Stimulated activated effector memory CD8-positive, alpha-beta T cell treated with anti-CD3 and anti-CD28 coated beads, Interleukin-12 subunit alpha, Interleukin-12 subunit beta, amount 100 ng/mL, for 72 hours (primary cell): Measurements from ENCODE around the gene COQ6.
"Not testable (repeated sequence)": the region's sequence is repeated elsewhere in the genome, so short reads cannot be mapped to it uniquely, and the experiment has no call there.

Experiments used
- ATAC-seq: fragments of 150-1000 bp; cut with Tn5 transposase; 2 replicates; pipeline ENCODE4 v1.10.0; 2021
- DNase-seq, 2 donors: peaks; one replicate each; pipeline ENCODE4 v3.0.0; 2021 to 2022; ENCODE audit warnings: low spot score in 2 of 2
- H3K27ac Mint-ChIP-seq: one replicate; pipeline ENCODE4 v1.8.0; 2022; ENCODE audit warnings: mild to moderate bottlenecking, mixed read lengths
- H3K36me3 Mint-ChIP-seq: one replicate; pipeline ENCODE4 v1.8.0; 2022; ENCODE audit warnings: mild to moderate bottlenecking, mixed read lengths
- H3K4me1 Mint-ChIP-seq: one replicate; pipeline ENCODE4 v1.8.0; 2022; ENCODE audit warnings: mixed read lengths
- H3K4me3 Mint-ChIP-seq: one replicate; pipeline ENCODE4 v1.8.0; 2022; ENCODE audit warnings: mild to moderate bottlenecking, mixed read lengths
- H3K9me3 Mint-ChIP-seq: one replicate; pipeline ENCODE4 v1.8.0; 2022; ENCODE audit warnings: mixed read lengths

Gene COQ6

DNA sequence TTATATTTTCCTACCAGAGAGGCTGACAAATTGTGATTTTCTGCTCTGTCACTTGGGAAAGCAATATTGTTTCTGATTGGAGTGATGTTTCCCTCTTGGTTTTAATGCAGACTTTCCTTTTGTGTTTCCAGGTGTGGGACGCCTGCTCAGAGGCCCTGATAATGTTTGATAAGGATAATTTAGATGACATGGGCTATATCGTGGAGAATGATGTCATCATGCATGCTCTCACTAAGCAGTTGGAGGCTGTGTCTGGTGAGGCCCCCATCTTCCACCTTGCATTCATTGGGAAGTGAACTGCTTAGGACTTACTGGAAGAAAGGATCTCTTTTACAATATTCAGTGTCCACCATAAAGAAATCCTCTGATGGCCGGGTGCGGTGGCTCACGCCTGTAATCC lies 5.6 kb downstream of the COQ6 start:
- Mint-ChIP-seq H3K9me3 (no peaks in the 10 kb centered on the region), H3K4me3 (no peak overlapping the region)
- no peak for ATAC-seq

DNA sequence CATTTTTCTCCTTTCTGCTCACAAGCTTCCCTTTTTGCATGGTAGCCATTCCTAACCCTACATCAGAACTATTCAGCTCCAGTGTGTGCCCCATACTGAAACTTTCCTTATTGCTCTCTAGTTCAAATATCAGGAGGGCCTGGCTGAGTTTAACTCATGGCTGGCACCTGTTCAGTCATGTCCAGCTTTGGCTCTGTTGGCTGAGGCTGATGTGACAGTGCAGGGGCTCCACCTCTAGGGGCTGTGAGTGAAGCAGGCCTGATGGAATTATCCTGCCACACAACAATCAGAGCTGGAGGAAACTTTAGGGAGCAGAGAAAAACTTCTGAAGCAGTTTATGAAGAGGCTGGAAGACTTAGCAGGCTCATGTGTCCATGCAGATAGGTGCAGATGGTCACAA lies 8.5 kb downstream of the COQ6 start:
- Mint-ChIP-seq H3K9me3 (no peaks in the 10 kb centered on the region), H3K27ac (peak overlapping the region; percentile 52), H3K4me1 (no peaks in the 10 kb centered on the region), H3K36me3 (peaks cover 98% of the 10 kb centered on the region), H3K4me3 (no peak overlapping the region)
- DNase-seq (no peak), ATAC-seq (no peak)

More for the DNA sequence above, 5.6 kb downstream of the COQ6 start:
- Mint-ChIP-seq H3K36me3 (peaks cover 83% of the 10 kb centered on the region), H3K27ac (no peak overlapping the region), H3K4me1 (peaks cover 9% of the 10 kb centered on the region)
- no peak for DNase-seq

DNA sequence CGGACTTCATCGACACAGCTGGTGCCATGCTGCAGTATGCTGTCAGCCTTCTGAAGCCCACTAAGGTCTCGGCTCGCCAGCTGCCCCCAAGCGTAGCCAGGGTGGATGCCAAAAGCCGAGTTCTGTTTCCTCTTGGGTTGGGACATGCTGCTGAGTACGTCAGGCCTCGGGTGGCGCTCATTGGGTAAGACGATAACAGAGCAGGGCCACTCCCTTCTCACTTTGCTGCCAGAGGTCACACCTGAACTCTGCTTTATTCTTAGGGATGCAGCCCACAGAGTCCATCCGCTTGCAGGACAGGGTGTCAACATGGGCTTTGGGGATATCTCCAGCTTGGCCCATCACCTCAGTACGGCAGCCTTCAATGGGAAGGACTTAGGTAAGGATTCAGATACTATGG lies 11.1 kb downstream of the COQ6 start:
- Mint-ChIP-seq H3K9me3 (no peaks in the 10 kb centered on the region), H3K4me1 (no peaks in the 10 kb centered on the region), H3K27ac (peak overlapping the region; percentile 56), H3K36me3 (peaks cover 90% of the 10 kb centered on the region), H3K4me3 (no peak overlapping the region)
- ATAC-seq, result no peak
- no peak for DNase-seq

DNA sequence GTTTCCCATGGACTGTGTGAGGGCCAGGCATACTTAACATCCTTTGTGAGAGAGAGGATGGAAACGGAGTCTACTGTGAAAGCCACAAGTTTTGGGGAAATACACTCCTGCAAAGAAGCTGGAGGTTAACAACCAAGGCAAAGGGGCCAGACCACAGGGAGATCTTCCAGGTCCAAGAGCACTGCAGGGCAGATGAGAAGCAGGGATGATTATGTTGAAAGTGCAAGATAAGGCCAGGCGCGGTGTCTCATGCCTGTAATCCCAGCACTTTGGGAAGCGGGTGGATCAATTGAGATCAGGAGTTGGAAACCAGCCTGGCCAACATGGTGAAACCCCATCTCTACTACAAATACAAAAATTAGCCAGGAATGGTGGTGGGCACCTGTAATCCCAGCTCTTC lies 15.1 kb downstream of the COQ6 start:
- H3K36me3 Mint-ChIP-seq, result peaks cover 75% of the 10 kb centered on the region

DNA sequence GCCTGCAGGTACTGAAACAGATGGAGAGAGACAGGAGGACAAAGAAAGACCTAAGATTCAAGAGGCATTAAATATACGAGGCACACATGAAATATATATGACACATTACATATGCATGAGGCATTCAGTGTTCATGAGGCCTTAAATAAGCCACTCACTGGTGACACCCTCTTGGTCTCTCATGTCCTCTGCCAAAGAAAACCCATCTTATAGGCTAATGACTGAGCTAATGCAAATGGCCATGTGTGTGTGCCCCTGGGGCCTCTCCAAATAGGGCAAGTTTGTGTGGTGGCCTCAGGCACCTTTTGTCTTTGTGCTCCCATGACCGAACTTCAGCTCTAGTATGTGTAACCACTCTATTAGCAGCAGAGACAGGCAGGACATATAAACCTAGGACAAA lies 18.8 kb downstream of the COQ6 start:
- no peak overlapping the region for H3K27ac Mint-ChIP-seq
- H3K4me1 Mint-ChIP-seq, result no peaks in the 10 kb centered on the region
- ATAC-seq (no peak), DNase-seq (no peak)
- H3K4me3 Mint-ChIP-seq, result no peak overlapping the region
- H3K36me3 Mint-ChIP-seq, result peaks cover 45% of the 10 kb centered on the region
- H3K9me3 Mint-ChIP-seq, result no peaks in the 10 kb centered on the region

More for the DNA sequence above, 15.1 kb downstream of the COQ6 start:
- H3K4me1 Mint-ChIP-seq, result no peaks in the 10 kb centered on the region
- H3K27ac Mint-ChIP-seq, result peak overlapping the region; percentile 32
- no peak overlapping the region for H3K4me3 Mint-ChIP-seq
- ATAC-seq, result no peak
- H3K9me3 Mint-ChIP-seq, result no peaks in the 10 kb centered on the region
- no peak for DNase-seq

DNA sequence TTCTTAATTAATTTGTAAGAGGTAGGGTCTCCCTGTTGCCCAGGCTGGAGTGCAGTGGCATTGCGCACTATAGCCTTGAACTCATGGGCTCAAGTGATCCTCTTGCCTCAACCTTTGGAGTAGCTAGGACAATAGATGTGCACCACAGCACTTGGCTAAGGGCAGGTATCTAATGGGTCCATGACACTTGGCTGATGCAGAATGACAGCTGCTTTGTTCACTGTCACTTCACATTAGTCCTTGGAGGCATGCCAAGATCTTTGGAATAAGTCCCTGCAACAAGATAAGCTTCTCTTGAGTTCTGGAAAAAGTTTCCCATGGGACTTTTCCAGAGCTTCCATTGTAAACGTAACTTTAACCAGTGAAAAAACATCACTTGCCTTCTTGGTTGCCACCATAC lies 23.4 kb downstream of the COQ6 start:
- DNase-seq (no peak), ATAC-seq (no peak)
- H3K9me3 Mint-ChIP-seq, result no peaks in the 10 kb centered on the region
- no peak overlapping the region for H3K4me3 Mint-ChIP-seq
- peaks cover 32% of the 10 kb centered on the region for H3K36me3 Mint-ChIP-seq
- no peaks in the 10 kb centered on the region for H3K4me1 Mint-ChIP-seq
- no peak overlapping the region for H3K27ac Mint-ChIP-seq

DNA sequence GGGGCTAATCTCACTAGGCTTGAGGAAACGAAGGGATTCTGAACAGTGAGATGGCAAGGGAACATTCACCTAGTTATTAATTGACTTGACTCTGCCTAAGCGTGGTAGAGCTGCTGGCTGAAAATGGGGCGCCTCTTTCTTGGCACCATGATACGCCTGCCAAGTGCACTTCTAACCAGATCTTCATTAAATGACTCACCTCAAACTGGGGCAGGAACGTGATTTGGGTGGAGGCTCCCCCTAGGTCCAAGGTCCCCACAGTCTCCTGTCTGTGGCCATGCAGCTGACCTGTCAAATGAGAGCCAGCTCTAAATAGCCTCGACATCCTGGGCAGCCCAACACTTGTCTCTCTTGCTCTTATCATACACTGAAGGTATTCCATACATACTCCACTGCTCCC lies 26.0 kb downstream of the COQ6 start:
- ATAC-seq (no peak), DNase-seq (no peak)
- H3K4me3 Mint-ChIP-seq, result no peak overlapping the region
- no peak overlapping the region for H3K27ac Mint-ChIP-seq
- H3K36me3 Mint-ChIP-seq, result peaks cover 20% of the 10 kb centered on the region
- no peaks in the 10 kb centered on the region for H3K9me3 Mint-ChIP-seq
- H3K4me1 Mint-ChIP-seq, result no peaks in the 10 kb centered on the region

DNA sequence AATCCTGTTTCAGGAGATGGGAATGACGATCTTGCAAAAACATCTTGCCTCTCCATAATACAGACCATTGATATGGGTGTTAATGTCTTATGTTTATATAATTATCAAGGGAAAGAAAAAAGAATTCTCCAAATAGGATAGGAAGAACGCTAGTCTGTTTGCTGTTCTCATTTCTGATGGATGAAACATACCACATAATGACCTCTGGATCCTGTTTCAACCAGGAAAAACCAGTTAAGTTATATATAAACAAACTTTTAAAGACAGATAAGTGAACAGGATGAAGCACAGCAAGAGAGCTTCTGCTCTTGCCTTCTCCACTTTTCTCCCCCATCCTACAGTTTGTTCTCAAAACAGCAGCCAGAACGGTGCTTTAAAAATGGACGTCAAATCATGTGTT lies 27.8 kb downstream of the COQ6 start:
- Mint-ChIP-seq H3K4me1 (no peaks in the 10 kb centered on the region), H3K27ac (no peak overlapping the region), H3K4me3 (no peak overlapping the region), H3K36me3 (peaks cover 14% of the 10 kb centered on the region), H3K9me3 (no peaks in the 10 kb centered on the region)
- no peak for DNase-seq
- no peak for ATAC-seq

DNA sequence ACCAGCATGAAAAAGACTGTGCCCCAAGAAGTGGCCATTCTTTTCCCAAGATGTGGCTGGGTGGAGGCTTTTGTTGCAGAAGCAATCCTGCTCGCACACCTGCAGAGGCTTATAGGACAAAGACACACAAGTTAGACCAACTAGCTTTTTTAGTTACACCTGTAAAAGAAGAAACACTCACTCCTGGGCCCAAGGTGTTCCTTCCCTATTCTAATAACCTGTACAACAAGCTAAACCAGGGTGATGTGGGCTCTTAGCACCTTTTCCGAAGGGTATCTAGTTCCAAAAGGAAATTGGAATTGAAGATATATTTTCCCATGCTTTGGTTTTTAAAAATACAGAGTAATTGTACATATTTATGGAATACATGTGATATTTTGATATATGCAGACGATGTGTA lies 38.0 kb downstream of the COQ6 start:
- no peak overlapping the region for H3K27ac Mint-ChIP-seq

DNA sequence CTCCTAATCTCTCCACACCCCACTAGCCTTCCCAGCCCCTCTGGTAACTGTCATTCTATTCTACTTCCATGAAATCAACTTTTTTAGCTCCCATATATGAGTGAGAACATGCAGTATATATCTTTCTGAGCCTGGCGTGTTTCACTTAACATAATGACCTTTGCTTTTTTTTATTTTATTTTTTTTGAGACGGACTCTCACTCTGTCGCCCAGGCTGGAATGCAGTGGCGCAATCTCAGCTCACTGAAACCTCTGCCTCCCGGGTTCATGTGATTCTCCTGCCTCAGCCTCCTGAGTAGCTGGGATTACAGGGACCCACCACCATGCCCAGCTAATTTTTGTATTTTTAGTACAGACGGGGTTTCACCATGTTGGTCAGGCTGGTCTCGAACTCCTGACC lies 38.6 kb downstream of the COQ6 start:
- DNase-seq, H3K27ac Mint-ChIP-seq, ATAC-seq, H3K4me1 Mint-ChIP-seq, H3K4me3 Mint-ChIP-seq, H3K9me3 Mint-ChIP-seq: not testable (repeated sequence)
- H3K36me3 Mint-ChIP-seq, result peaks cover 18% of the 10 kb centered on the region

More for the DNA sequence above, 38.0 kb downstream of the COQ6 start:
- H3K4me1 Mint-ChIP-seq, result no peaks in the 10 kb centered on the region
- H3K9me3 Mint-ChIP-seq, result no peaks in the 10 kb centered on the region
- ATAC-seq (no peak), DNase-seq (no peak)
- H3K36me3 Mint-ChIP-seq, result peaks cover 18% of the 10 kb centered on the region
- no peak overlapping the region for H3K4me3 Mint-ChIP-seq

DNA sequence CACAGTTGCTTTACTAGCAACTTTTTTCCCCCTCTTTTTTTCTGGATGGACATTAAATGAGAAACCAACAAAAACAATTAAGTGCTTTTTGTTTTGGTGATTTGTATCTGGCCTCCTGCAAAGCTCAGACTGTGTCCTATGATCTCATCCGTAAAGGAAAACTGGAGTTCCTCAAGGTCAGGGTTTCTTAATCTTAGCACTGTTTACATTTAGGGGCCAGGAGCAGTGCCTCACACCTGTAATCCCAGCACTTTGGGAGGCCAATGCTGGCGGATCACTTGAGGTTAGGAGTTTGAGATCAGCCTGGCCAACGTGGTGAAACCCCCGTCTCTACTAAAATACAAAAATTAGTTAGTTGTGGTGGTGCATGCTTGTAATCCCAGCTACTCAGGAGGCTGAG lies 41.0 kb downstream of the COQ6 start:
- no peak overlapping the region for H3K4me3 Mint-ChIP-seq
- no peak for ATAC-seq
- H3K27ac Mint-ChIP-seq, result no peak overlapping the region
- no peaks in the 10 kb centered on the region for H3K4me1 Mint-ChIP-seq
- peaks cover 11% of the 10 kb centered on the region for H3K36me3 Mint-ChIP-seq
- no peaks in the 10 kb centered on the region for H3K9me3 Mint-ChIP-seq
- DNase-seq, result no peak

DNA sequence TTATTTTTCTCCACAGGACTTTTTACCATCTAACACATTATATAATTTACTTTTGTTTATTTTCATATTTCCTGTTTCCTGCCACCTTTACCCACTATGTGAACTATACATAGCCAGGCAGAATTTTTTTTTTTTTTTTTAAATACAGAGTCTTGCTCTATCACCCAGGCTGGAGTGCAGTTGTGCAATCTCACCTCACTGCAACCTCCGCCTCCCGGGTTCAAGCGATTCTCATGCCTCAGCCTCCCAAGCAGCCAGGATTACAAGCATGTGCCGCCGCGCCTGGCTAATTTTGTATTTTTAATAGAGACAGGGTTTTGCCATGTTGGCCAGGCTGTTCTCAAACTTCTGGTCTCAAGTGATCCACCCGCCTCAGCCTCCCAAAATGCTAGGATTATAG lies 44.8 kb downstream of the COQ6 start:
- not testable (repeated sequence) for DNase-seq, H3K4me1 Mint-ChIP-seq, H3K27ac Mint-ChIP-seq, ATAC-seq, H3K9me3 Mint-ChIP-seq, H3K4me3 Mint-ChIP-seq, H3K36me3 Mint-ChIP-seq

DNA sequence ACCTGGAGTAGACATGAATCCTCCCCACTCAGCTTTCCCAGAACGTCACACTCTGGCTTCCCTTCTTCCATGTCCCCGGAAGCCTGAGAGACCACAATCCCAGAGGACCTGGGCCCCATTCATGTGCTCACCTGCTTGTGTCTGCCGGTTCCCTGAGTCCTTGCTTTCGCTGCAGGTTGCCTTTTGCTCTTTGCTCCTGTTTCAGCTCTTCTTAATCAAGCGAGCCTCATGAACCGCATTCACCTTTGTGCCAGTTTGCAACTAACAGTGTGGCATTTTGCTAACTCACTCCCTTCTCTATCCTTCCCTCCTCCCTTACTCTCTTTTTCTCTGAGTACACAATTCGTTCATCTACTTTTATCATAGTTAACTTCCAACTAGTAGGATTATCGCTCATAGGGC lies 45.9 kb downstream of the COQ6 start:
- H3K36me3 Mint-ChIP-seq, result peaks cover 6% of the 10 kb centered on the region

DNA sequence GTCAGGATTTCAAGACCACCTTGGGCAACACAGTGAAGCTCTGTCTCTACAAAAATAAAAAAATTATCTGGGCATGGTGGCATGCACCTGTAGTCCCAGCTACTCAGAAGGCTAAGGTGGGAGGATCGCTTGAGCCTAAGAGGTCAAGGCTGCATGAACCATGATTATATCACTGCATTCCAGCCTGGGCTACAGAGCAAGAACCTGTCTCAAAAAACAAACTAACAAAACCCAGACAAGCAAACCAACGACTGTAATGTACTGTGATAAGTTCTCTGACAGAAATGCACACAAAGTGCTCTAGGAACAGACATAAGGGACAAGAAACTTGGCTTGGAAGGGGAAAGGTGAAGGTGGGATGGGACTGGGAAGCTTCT lies 46.6 kb downstream of the COQ6 start:
- Mint-ChIP-seq H3K36me3 (peaks cover 6% of the 10 kb centered on the region), H3K4me3 (no peak overlapping the region), H3K9me3 (no peaks in the 10 kb centered on the region), H3K27ac (no peak overlapping the region), H3K4me1 (no peaks in the 10 kb centered on the region)
- DNase-seq, result no peak
- ATAC-seq, result no peak

More for the DNA sequence above, 45.9 kb downstream of the COQ6 start:
- no peak overlapping the region for H3K27ac Mint-ChIP-seq
- no peak for DNase-seq
- no peaks in the 10 kb centered on the region for H3K4me1 Mint-ChIP-seq
- no peaks in the 10 kb centered on the region for H3K9me3 Mint-ChIP-seq
- no peak for ATAC-seq
- no peak overlapping the region for H3K4me3 Mint-ChIP-seq

DNA sequence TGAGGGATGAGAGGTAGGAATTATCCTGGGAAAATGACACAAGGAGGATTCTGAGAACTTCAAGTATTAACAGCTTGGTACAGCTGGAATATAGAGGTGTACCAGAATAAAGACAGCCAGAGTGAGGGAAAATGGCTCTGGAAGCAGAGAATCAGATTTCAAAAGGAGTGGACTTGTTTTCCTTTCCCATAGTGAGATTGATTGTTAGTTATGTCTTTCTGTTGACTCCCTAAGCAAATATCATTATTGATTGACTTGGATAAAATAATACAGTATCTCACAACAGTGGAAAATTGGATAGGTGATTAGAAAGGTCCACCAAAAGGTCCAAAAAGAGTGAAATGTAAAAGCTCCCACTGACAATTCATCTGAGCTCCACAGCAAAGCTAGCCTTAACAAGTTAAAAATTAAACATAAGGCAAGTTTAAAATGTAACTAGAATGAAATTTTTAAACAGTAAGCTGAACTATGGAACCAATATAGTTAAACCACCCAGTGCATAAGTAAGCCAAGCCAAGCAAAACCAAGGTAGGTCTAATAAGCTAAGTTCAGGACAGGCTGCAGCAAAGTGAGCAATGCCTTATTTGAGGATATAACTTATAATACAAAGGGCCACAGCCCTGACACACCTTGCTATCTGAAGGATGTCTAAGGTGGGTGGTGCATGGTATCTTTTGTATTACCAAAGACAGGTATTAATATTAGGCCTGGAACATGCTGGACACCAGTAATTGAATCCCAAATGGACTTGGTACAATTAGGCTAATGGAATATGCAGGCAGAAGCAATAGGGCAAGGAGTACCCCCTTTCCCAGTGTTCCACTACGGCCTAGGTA lies 47.2 kb downstream of the COQ6 start:
- H3K27ac Mint-ChIP-seq, result no peak overlapping the region

DNA sequence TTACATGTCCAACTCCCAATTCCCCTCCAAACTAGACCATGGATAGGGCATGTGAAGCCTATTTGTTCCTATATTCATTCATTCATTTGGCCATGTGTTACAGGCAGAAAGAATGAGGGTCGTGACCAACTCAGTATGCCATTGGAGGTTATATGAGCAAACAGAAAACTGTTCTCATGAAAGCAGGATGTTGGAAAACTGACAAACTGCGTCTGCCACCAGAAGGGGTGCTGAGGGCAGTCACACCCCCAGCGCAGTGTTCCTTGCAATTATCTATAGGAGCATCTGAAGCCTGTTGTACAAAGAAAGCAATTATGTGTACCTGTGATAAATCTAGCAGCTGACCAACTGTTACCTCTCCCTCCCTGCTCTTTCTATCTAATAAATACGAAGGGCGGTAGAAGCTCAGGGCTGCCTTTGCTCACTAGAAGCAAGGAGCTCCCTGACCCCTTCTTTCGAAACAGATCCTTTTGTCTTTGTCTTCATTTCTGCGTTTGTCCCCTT lies 47.9 kb downstream of the COQ6 start:
- ATAC-seq, result no peak
- Mint-ChIP-seq H3K27ac (no peak overlapping the region), H3K36me3 (peaks cover 6% of the 10 kb centered on the region), H3K9me3 (no peaks in the 10 kb centered on the region), H3K4me3 (no peak overlapping the region), H3K4me1 (no peaks in the 10 kb centered on the region)
- no peak for DNase-seq

More for the DNA sequence above, 47.2 kb downstream of the COQ6 start:
- H3K4me1 Mint-ChIP-seq, result no peaks in the 10 kb centered on the region
- no peak overlapping the region for H3K4me3 Mint-ChIP-seq
- ATAC-seq, result no peak
- H3K36me3 Mint-ChIP-seq, result peaks cover 6% of the 10 kb centered on the region
- no peaks in the 10 kb centered on the region for H3K9me3 Mint-ChIP-seq
- no peak for DNase-seq
